Neural cell (in vitro differentiated cells): Measurements from ENCODE around the gene SAMD4A. TPM values are rescaled to one million over a fixed set of nuclear protein-coding genes. Genes with fewer than 3 reads are reported as not detected.

Source experiments
- H2AFZ ChIP-seq: fragments of 200-600, 300-800 bp; sonication (generic), shearing (Covaris generic); 2 replicates; pipeline ENCODE4 v1.6.0; 2014; ENCODE audit warnings: low read depth, mild to moderate bottlenecking, antibody characterized with exemption, low read length, moderate library complexity
- H3F3A ChIP-seq: fragments of 200-600 bp; shearing (Covaris generic); 2 replicates; pipeline ENCODE4 v1.6.1; 2016; ENCODE audit warnings: mild to moderate bottlenecking, moderate library complexity, mixed read lengths, antibody characterized with exemption, low read length; ENCODE audit not compliant: insufficient read depth, poor library complexity, severe bottlenecking
- H3K27ac ChIP-seq: fragments of 200-600, 300-800 bp; sonication (generic), shearing (Covaris generic); 2 replicates; pipeline ENCODE4 v1.5.1; 2014; ENCODE audit warnings: mild to moderate bottlenecking, low read length, moderate library complexity
- H3K27me3 ChIP-seq: fragments of 300-800, 200-600 bp; sonication (generic), shearing (Covaris generic); 2 replicates; pipeline ENCODE4 v1.6.0; 2014; ENCODE audit warnings: mild to moderate bottlenecking, low read depth, low read length, moderate library complexity; ENCODE audit not compliant: insufficient read depth
- H3K36me3 ChIP-seq: fragments of 300-800, 200-600 bp; sonication (generic), shearing (Covaris generic); 2 replicates; pipeline ENCODE4 v1.5.1; 2014; ENCODE audit warnings: mild to moderate bottlenecking, antibody characterized with exemption, low read length, moderate library complexity; ENCODE audit not compliant: insufficient read depth
- H3K4me2 ChIP-seq: fragments of 300-800, 200-600 bp; sonication (generic), shearing (Covaris generic); 2 replicates; pipeline ENCODE4 v1.6.0; 2014; ENCODE audit warnings: mild to moderate bottlenecking, low read length
- H3K4me3 ChIP-seq: fragments of 300-800, 200-600 bp; sonication (generic), shearing (Covaris generic); 2 replicates; pipeline ENCODE4 v1.5.1; 2014; ENCODE audit warnings: mild to moderate bottlenecking, low read length, moderate library complexity
- H3K79me2 ChIP-seq: fragments of 200-600 bp; shearing (Covaris generic); replicated peaks from 2 replicates; pipeline ENCODE4 v1.6.0; 2014; ENCODE audit warnings: mild to moderate bottlenecking, low read length, moderate library complexity; ENCODE audit not compliant: insufficient read depth
- H3K9ac ChIP-seq: fragments of 300-800, 200-600 bp; sonication (generic), shearing (Covaris generic); 2 replicates; pipeline ENCODE4 v1.6.1; 2016; ENCODE audit warnings: mild to moderate bottlenecking, low read length, mixed read lengths
- H3K9me2 ChIP-seq: fragments of 200-600 bp; shearing (Covaris generic); 2 replicates; pipeline ENCODE4 v1.6.1; 2016; ENCODE audit warnings: mild to moderate bottlenecking, low read length, mixed read lengths; ENCODE audit not compliant: insufficient read depth
- H3K9me3 ChIP-seq: fragments of 200-600, 300-800 bp; sonication (generic), shearing (Covaris generic); 2 replicates; pipeline ENCODE4 v1.6.1; 2016; ENCODE audit warnings: mild to moderate bottlenecking, mixed run types, low read length, moderate library complexity, mixed read lengths
- H4K20me1 ChIP-seq: fragments of 200-600 bp; shearing (Covaris generic); 2 replicates; pipeline ENCODE4 v1.6.1; 2016; ENCODE audit warnings: mild to moderate bottlenecking, mixed run types; ENCODE audit not compliant: insufficient read depth
- CTCF ChIP-seq: fragments of 450-650 bp; IDR thresholded peaks from 2 replicates; pipeline ENCODE4 v1.5.1; 2014; ENCODE audit warnings: antibody characterized with exemption, mild to moderate bottlenecking, moderate library complexity; ENCODE audit not compliant: poor library complexity, severe bottlenecking
- EP300 ChIP-seq: fragments of 450-650 bp; conservative IDR thresholded peaks from 2 replicates; pipeline ENCODE4 v1.6.1; 2014; ENCODE audit warnings: antibody characterized with exemption, mild to moderate bottlenecking, moderate library complexity; ENCODE audit not compliant: poor library complexity, severe bottlenecking
- EZH2 ChIP-seq: fragments of 200-600, 300-800 bp; shearing (Covaris generic), sonication (generic); IDR thresholded peaks from 2 replicates; pipeline ENCODE4 v1.6.1; 2014; ENCODE audit warnings: antibody characterized with exemption, low read length, borderline replicate concordance, mild to moderate bottlenecking; ENCODE audit not compliant: insufficient read depth, poor library complexity, severe bottlenecking
- MXI1 ChIP-seq: fragments of 450-650 bp; conservative IDR thresholded peaks from 2 replicates; pipeline ENCODE4 v1.6.1; 2014; ENCODE audit warnings: antibody characterized with exemption, mild to moderate bottlenecking; ENCODE audit not compliant: poor library complexity, severe bottlenecking
- POLR2AphosphoS5 ChIP-seq: IDR thresholded peaks from 2 replicates; pipeline ENCODE4 v1.6.1; 2012
- RAD21 ChIP-seq: fragments of 450-650 bp; conservative IDR thresholded peaks from 2 replicates; pipeline ENCODE4 v1.6.1; 2014; ENCODE audit warnings: antibody characterized with exemption, mild to moderate bottlenecking, moderate library complexity
- REST ChIP-seq: IDR thresholded peaks from 2 replicates; pipeline ENCODE4 v1.6.1; 2012; ENCODE audit warnings: borderline replicate concordance
- SMC3 ChIP-seq: fragments of 450-650 bp; conservative IDR thresholded peaks from 2 replicates; pipeline ENCODE4 v1.6.1; 2014; ENCODE audit warnings: antibody characterized with exemption, mild to moderate bottlenecking, moderate library complexity; ENCODE audit not compliant: poor library complexity
- TAF1 ChIP-seq: IDR thresholded peaks from 2 replicates; pipeline ENCODE4 v1.6.1; 2012; ENCODE audit warnings: low read depth
- polyA plus RNA-seq: library from polyadenylated mRNA; depleted of rRNA; stranded (reverse); fragments of >200 nt; gene quantifications from 2 replicates; pipeline ENCODE4 v1.2.3, GENCODE V29; 2014

Gene SAMD4A
- polyA plus RNA-seq, 1 donor from 2014 or later, result 1.0 TPM

- H2AFZ ChIP-seq, result no peak overlapping the region
- no peaks in the 10 kb centered on the region for H3K36me3 ChIP-seq
- no peaks in the 10 kb centered on the region for H4K20me1 ChIP-seq
- H3K79me2 ChIP-seq, result no peaks in the 10 kb centered on the region
- H3K9me2 ChIP-seq, result no peaks in the 10 kb centered on the region
- no peak overlapping the region for H3K4me3 ChIP-seq
- TF ChIP-seq RAD21 (no peak), REST (no peak), EZH2 (no peak), MXI1 (no peak)
- no peaks in the 10 kb centered on the region for H3K27me3 ChIP-seq
- H3K4me2 ChIP-seq, result no peak overlapping the region
- H3K9me3 ChIP-seq, result no peaks in the 10 kb centered on the region
- H3K9ac ChIP-seq, result no peak overlapping the region
- H3K27ac ChIP-seq, result no peak overlapping the region
- H3F3A ChIP-seq, result no peaks in the 10 kb centered on the region
Observed at GRCh38 chr14:54693761-54694160, 126.8 kb downstream of the SAMD4A start.

- Histone ChIP-seq H3K9me2 (no peaks in the 10 kb centered on the region), H3K27ac (no peak overlapping the region), H3K27me3 (no peaks in the 10 kb centered on the region), H3K36me3 (no peaks in the 10 kb centered on the region), H3K9me3 (no peaks in the 10 kb centered on the region), H3K79me2 (no peaks in the 10 kb centered on the region), H3K4me2 (no peak overlapping the region), H2AFZ (no peak overlapping the region), H3K4me3 (no peak overlapping the region), H3K9ac (no peak overlapping the region), H4K20me1 (no peaks in the 10 kb centered on the region), H3F3A (no peaks in the 10 kb centered on the region)
- TF ChIP-seq RAD21 (no peak), MXI1 (no peak), REST (no peak), CTCF (no peak), EP300 (no peak), EZH2 (no peak), POLR2AphosphoS5 (no peak), SMC3 (no peak), TAF1 (no peak)
Observed at GRCh38 chr14:54695196-54695595, 128.3 kb downstream of the SAMD4A start.
